Adrenal gland (tissue), 12 donors: ENCODE results near the gene SPECC1L. TPM values are rescaled to one million over a fixed set of nuclear protein-coding genes. Genes with fewer than 3 reads are reported as not detected.

Experiments used
- DNase-seq, 7 donors: peaks; one replicate each; pipeline ENCODE4 v3.0.0-alpha.2; 2019 to 2020
- H3K27ac ChIP-seq, 5 donors: fragments of 200-600 bp; sonication (generic) in 4 of 5; 1 replicate in 3 of 5; 2 replicates in 2 of 5; pipeline versions ENCODE4 v1.5.1 to v1.8.0; 2016 to 2020; ENCODE audit warnings: mild to moderate bottlenecking in 1 of 5
- H3K27me3 ChIP-seq: fragments of 200-600 bp; 2 replicates; pipeline ENCODE4 v1.8.0; 2021
- H3K36me3 ChIP-seq, 2 donors: fragments of 200-600 bp; replicated peaks in 1 of 2; 1 replicate in 1 of 2; 2 replicates in 1 of 2; pipeline versions ENCODE4 v1.5.1 to v1.8.0; 2018 to 2022
- H3K4me1 ChIP-seq, 2 donors: fragments of 200-600 bp; replicated peaks in 1 of 2; 1 replicate in 1 of 2; 2 replicates in 1 of 2; pipeline versions ENCODE4 v1.5.1 to v1.8.0; 2018 to 2021
- H3K4me3 ChIP-seq, 4 donors: fragments of 200-600 bp; sonication (generic) in 3 of 4; one replicate each; pipeline ENCODE4 v1.5.1; 2016 to 2018
- H3K9me3 ChIP-seq, 3 donors: fragments of 200-600 bp; sonication (generic) in 1 of 3; replicated peaks in 1 of 3; 1 replicate in 2 of 3; 2 replicates in 1 of 3; pipeline versions ENCODE4 v1.5.1 to v1.8.0; 2016 to 2021
- POLR2A ChIP-seq, 2 donors: fragments of 450-650 bp; IDR thresholded peaks; one replicate each; pipeline ENCODE4 v1.6.1; 2017; ENCODE audit warnings: antibody characterized with exemption in 2 of 2, mild to moderate bottlenecking in 2 of 2, moderate library complexity in 1 of 2
- WGBS, 4 donors: extraction: QIAGEN DNeasy Blood & Tissue Kit in 2 of 4; methylation state at CpG; one replicate each; pipeline versions ENCODE4 v1.1.5 to v1.1.7; 2013 to 2017; 5-methylcytosine and 5-hydroxymethylcytosine counted together
- intact Hi-C, 2 donors: fragments of 100-400 bp; cut with DNase I; formaldehyde crosslinking; loops; one replicate each; pipeline versions ENCODE4 v1.14.1 to v1.15.0; 2022 to 2023
- polyA plus RNA-seq, 3 donors: library from polyadenylated mRNA; stranded (reverse); fragments of 200-250 nt in 2 of 3; fragments of 350-450 nt in 1 of 3; fragmentation: Illumina TruSeq in 1 of 3; extraction: RNeasy Lipid Tissue Mini Kit (QIAGEN cat#74804) in 1 of 3; gene quantifications; one replicate each; pipeline ENCODE4 v1.2.3, GENCODE V29; 2013 to 2014
- total RNA-seq, 9 donors: library from RNA; depleted of rRNA in 4 of 9; stranded (reverse); fragments of >200 nt in 4 of 9; fragments of 120-200 nt in 1 of 9; fragmentation: NEBNext Ultra II Directional in 1 of 9; extraction: Animal tissue kit (Norgen Biotek cat#: 25700) in 1 of 9; gene quantifications; one replicate each; pipeline versions ENCODE4 v1.1.0 to v1.2.4, GENCODE V29; 2013 to 2023
- TF ChIP-seq, protein P1 (sequence below), 6 experiments: fragments of 450-650 bp in 4 of 6; fragments of 200-600 bp in 2 of 6; sonication (generic) in 1 of 6; IDR thresholded peaks; 1 replicate in 5 of 6; 2 replicates in 1 of 6; pipeline versions ENCODE4 v1.5.1 to v1.8.0; 2016 to 2021; ENCODE audit warnings: antibody characterized with exemption in 6 of 6, mild to moderate bottlenecking in 2 of 6, moderate library complexity in 1 of 6
- donor health status: healthy with polysubstance abuse.
- donor health status: Bipolar disorder and iron deficiency.
- donor health status: DM: yes; HTN: yes; CAD: no.
- donor health status: DM: no; HTN: no; CAD: no.
- donor health status: DM: no; HTN: no; CAD: no.
- donor health status: DM: yes; HTN: yes; CAD: no.

Gene SPECC1L
- total and polyA plus RNA-seq, 12 donors: 7.2 to 121 (median 43.5) TPM

DNA sequence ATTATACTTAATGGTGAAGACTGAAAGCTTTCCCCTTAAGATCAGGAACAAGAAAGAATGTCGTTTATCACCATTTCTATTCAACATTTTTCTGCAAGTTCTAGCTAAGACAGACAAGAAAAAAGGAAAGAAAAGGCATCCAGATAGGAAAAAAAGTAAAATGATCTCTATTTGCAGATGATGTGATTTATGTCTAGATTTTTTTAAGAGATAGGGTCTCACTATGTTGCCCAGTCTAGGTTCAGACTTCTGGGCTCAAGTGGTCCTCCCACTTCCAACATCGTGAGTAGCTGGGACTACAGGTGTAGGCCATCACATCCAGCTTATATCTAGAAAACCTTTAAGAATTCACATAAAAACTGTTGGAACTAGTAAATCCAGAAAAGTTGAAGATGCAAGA lies 105.4 kb downstream of the SPECC1L start:
- peaks cover 0 to 13% of the 10 kb centered on the region in 2 donors for H3K36me3 ChIP-seq
- 95 to 99% (median 97%) methylated on average over 2 of the region's 2 CpGs for WGBS, 4 donors
- H3K4me3 ChIP-seq: no peak overlapping the region
- intact Hi-C loops: no loop called here
- TF ChIP-seq, protein P1, sequence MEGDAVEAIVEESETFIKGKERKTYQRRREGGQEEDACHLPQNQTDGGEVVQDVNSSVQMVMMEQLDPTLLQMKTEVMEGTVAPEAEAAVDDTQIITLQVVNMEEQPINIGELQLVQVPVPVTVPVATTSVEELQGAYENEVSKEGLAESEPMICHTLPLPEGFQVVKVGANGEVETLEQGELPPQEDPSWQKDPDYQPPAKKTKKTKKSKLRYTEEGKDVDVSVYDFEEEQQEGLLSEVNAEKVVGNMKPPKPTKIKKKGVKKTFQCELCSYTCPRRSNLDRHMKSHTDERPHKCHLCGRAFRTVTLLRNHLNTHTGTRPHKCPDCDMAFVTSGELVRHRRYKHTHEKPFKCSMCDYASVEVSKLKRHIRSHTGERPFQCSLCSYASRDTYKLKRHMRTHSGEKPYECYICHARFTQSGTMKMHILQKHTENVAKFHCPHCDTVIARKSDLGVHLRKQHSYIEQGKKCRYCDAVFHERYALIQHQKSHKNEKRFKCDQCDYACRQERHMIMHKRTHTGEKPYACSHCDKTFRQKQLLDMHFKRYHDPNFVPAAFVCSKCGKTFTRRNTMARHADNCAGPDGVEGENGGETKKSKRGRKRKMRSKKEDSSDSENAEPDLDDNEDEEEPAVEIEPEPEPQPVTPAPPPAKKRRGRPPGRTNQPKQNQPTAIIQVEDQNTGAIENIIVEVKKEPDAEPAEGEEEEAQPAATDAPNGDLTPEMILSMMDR (IDR thresholded peaks at IDR 0.05): no peak
- TF ChIP-seq POLR2A (IDR thresholded peaks at IDR 0.05): no peak
- H3K4me1 ChIP-seq: peaks cover 0 to 8% of the 10 kb centered on the region in 2 donors
- no peak for DNase-seq
- no peak overlapping the region for H3K27ac ChIP-seq
- no peaks in the 10 kb centered on the region for H3K9me3 ChIP-seq
- H3K27me3 ChIP-seq: no peaks in the 10 kb centered on the region

DNA sequence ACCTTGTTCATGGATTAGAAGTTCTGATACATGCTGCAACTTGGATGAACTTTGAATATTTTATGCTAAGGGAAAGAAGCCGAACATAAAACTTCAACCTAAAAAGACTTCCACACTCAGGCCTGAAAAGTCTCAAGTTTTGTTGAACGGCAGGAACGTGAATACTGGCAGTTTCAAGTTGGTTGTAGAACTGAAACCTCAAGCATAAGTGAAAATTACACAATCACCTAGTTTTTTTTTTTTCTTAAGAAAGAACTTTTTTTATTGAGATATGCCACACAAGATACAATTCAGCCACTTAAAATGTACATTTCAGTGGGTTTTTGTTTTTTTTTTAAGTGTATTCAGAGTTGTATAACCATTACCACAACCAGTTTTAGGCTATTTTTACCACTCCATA lies 106.0 kb downstream of the SPECC1L start:
- no peaks in the 10 kb centered on the region for H3K27me3 ChIP-seq
- no peak overlapping the region for H3K27ac ChIP-seq
- intact Hi-C loops: no loop called here
- no peak for DNase-seq
- H3K4me3 ChIP-seq: no peak overlapping the region
- 77 to 89% (median 80%) methylated on average over 3 of the region's 3 CpGs for WGBS, 4 donors
- H3K9me3 ChIP-seq: no peaks in the 10 kb centered on the region
- peaks cover 0 to 8% of the 10 kb centered on the region in 2 donors for H3K36me3 ChIP-seq
- TF ChIP-seq, protein P1 (IDR thresholded peaks at IDR 0.05): no peak
- TF ChIP-seq POLR2A (IDR thresholded peaks at IDR 0.05): no peak
- peaks cover 0 to 8% of the 10 kb centered on the region in 2 donors for H3K4me1 ChIP-seq

DNA sequence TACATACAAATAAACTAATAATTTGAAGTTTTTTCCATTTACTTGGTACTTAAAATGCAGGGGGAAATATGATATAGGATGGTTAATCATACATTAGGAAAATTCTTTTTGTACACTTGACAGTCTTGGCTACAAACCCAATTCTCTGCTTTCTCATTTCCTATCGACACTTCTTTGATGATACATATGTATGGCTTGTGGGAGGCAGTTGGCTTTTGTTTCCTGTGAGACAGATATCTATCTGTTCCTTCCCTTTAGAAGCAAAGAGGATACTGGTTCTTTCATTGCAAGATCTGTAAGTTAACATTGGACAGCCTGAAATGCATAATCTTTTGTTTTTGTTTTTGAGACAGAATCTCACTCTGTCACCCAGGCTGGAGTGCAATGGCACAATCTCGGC lies 108.9 kb downstream of the SPECC1L start:
- WGBS, 4 donors: 54 to 66% (median 62%) methylated on average over 2 of the region's 2 CpGs
- no peak for DNase-seq
- intact Hi-C loops: no loop called here
- Histone ChIP-seq H3K36me3 (no peaks in the 10 kb centered on the region), H3K9me3 (no peaks in the 10 kb centered on the region), H3K27ac (peak overlapping the region in 1 of 5 donors; percentile 31), H3K27me3 (no peaks in the 10 kb centered on the region), H3K4me3 (no peak overlapping the region), H3K4me1 (peaks cover 0 to 18% of the 10 kb centered on the region in 2 donors)
- TF ChIP-seq POLR2A (IDR thresholded peaks at IDR 0.05): no peak
- TF ChIP-seq, protein P1 (IDR thresholded peaks at IDR 0.05): no peak

DNA sequence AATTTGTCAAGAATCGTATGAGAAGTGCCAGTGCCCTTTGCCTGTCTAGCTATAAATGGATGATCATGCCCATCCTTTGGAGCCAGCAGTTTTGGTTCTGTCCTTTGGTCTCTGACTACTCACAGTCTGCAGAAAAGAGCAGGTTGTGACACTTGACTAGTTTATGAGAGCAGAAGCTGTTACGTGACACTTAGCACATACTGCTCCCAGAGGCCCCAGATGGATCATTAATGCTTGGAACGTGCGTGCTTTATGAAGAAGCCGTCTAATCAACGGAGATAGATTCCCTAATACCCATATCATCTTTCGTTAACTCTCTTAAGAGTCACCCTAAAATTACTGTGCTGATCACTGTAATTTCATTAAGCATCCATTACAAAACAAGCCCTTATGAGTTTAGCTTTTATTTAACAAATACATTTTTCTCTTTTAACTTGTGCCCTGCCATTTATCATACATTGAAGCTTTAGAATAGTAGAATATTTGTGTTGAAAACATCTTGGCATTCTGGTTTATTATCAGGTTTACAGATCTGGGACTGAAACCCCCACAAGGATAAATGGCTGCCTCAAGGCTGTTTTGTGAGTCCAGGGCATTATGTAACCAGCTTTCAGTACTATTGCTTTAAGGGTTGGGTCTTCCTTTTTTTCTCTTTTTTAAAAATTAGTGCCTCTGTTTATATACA lies 109.7 kb downstream of the SPECC1L start:
- intact Hi-C loops: no loop called here
- 62 to 67% (median 65%) methylated on average over 7 of the region's 7 CpGs for WGBS, 4 donors

More for the DNA sequence above, 109.7 kb downstream of the SPECC1L start:
- Histone ChIP-seq H3K27ac (peak overlapping the region in 2 of 5 donors; percentile 31 to 48), H3K4me1 (peaks cover 0 to 18% of the 10 kb centered on the region in 2 donors), H3K36me3 (no peaks in the 10 kb centered on the region), H3K4me3 (no peak overlapping the region), H3K9me3 (no peaks in the 10 kb centered on the region), H3K27me3 (no peaks in the 10 kb centered on the region)
- DNase-seq: no peak
- TF ChIP-seq, protein P1 (IDR thresholded peaks at IDR 0.05): no peak
- no peak for TF ChIP-seq POLR2A (IDR thresholded peaks at IDR 0.05)
